Naive thymus-derived CD8-positive, alpha-beta T cell (primary cell): ENCODE results near the gene PPP1R13L. TPM values are rescaled to one million over a fixed set of nuclear protein-coding genes. Genes with fewer than 3 reads are reported as not detected.
A peak's percentile ranks its signal among the peaks of the same experiment; 100 is the strongest.

Source experiments
- ATAC-seq, 2 donors: fragments of 150-1000 bp; cut with Tn5 transposase in 1 of 2; sonication (Bioruptor Pico), chemical (Tn5 transposase) in 1 of 2; 1 replicate in 1 of 2; 2 replicates in 1 of 2; pipeline ENCODE4 v1.10.0; 2021; ENCODE audit warnings: mild to moderate bottlenecking in 2 of 2, moderate library complexity in 2 of 2
- POLR2A ChIA-PET: fragments of 350-600 bp; sonication (Branson Sonifier 250); formaldehyde crosslinking; loops from one replicate; lab custom pipeline; 2021; ENCODE audit warnings: antibody characterized with exemption; lab: Charles Lee
- DNase-seq, 10 donors: peaks; one replicate each; pipeline versions ENCODE4 v3.0.0 to v3.0.0-alpha.2; 2020 to 2022
- H3K27ac Mint-ChIP-seq, 10 donors: one replicate each; pipeline ENCODE4 v1.8.0; 2020 to 2022; ENCODE audit warnings: mild to moderate bottlenecking in 10 of 10, mixed read lengths in 10 of 10, moderate library complexity in 4 of 10, inconsistent platforms in 1 of 10
- H3K27me3 Mint-ChIP-seq, 5 donors: one replicate each; pipeline ENCODE4 v1.8.0; 2021 to 2022; ENCODE audit warnings: mixed read lengths in 5 of 5
- H3K36me3 Mint-ChIP-seq, 3 donors: one replicate each; pipeline ENCODE4 v1.8.0; 2020 to 2022; ENCODE audit warnings: mixed read lengths in 3 of 3, mild to moderate bottlenecking in 2 of 3, inconsistent platforms in 1 of 3
- H3K4me1 Mint-ChIP-seq, 4 donors: one replicate each; pipeline ENCODE4 v1.8.0; 2021 to 2022; ENCODE audit warnings: mixed read lengths in 4 of 4
- H3K4me3 Mint-ChIP-seq, 10 donors: one replicate each; pipeline ENCODE4 v1.8.0; 2020 to 2022; ENCODE audit warnings: mild to moderate bottlenecking in 10 of 10, mixed read lengths in 10 of 10, moderate library complexity in 6 of 10, inconsistent platforms in 1 of 10
- H3K9me3 Mint-ChIP-seq, 9 donors: one replicate each; pipeline ENCODE4 v1.8.0; 2020 to 2022; ENCODE audit warnings: mixed read lengths in 9 of 9, mild to moderate bottlenecking in 3 of 9, inconsistent platforms in 1 of 9, moderate library complexity in 1 of 9
- polyA plus RNA-seq, 3 donors: library from polyadenylated mRNA; unstranded; fragments of 300-500 nt; fragmentation: Illumina TruSeq; gene quantifications; one replicate each; pipeline ENCODE4 v1.2.3, GENCODE V29; 2021
- total RNA-seq, 8 experiments: library from RNA in 2 of 8; stranded (reverse) in 2 of 8; gene quantifications; one replicate each; pipeline ENCODE4 v1.2.3 and lab custom pipeline; 2021 to 2026

The PPP1R13L gene
- total and polyA plus RNA-seq, 5 experiments from 2014 or later = 0.64 to 13.2 (median 2.5) TPM

DNA sequence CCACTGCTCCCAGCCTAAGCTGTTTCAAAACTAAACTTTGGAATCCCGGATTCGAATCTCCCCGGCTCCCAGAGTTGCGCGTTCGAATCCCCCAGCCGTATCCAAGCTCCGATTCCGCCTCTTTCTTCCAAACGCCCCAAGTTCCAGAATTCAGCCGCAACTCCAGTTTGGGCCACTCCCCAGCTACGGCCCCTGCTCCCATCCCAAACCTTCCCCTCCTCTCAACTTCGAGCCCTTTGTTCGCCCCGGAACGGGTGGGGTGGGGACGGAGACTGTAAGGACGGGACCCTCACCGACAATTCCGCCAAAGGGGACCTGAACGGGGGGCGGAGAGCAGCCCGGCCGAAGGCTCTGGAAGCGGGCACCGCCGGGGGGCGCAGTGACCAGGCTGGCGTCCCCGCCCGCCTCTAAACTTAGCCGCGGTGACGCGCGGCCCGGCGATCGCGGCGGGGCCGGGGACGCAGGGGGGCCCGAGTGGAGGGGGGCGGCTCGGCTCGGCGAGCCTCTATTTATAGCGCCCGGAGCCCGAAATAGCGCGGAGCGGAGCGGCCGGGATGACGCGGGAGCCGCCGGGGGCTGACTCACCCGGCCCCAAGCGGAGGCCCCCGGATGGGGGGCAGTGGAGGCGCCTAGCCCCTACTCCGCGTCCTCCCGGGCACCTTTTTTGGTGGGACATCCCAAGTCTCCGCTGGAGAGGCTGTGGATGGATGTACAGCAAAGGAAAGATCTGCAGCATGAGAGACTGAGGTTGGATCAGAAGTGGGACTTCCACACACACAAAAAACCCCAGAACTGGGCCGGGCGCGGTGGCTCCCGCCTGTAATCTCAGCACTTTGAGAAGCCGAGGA, 23.7 kb upstream of the PPP1R13L start:
- DNase-seq = peak in 1 of 10 donors; percentile 18
- peak overlapping the region in 3 of 10 donors; percentile 55 to 78 (median 70) for H3K27ac Mint-ChIP-seq
- POLR2A ChIA-PET = interaction anchor here (0.7 to 2.2 kb wide), 3 partner anchors 11 to 275 kb away, joined by 3 to 16 read pairs (median 5); no protein-coding TSS in a partner anchor
- H3K4me3 Mint-ChIP-seq = peak overlapping the region; percentile 74 to 89 (median 78)
- ATAC-seq = peak in 1 of 2 donors; percentile 19
- peaks cover 0 to 2% (median 0%) of the 10 kb centered on the region in 5 donors for H3K27me3 Mint-ChIP-seq
- no peaks in the 10 kb centered on the region for H3K9me3 Mint-ChIP-seq
- H3K4me1 Mint-ChIP-seq = peaks cover 7 to 26% (median 19%) of the 10 kb centered on the region in 4 donors
- peaks cover 0 to under 1% (median 0%) of the 10 kb centered on the region in 3 donors for H3K36me3 Mint-ChIP-seq

DNA sequence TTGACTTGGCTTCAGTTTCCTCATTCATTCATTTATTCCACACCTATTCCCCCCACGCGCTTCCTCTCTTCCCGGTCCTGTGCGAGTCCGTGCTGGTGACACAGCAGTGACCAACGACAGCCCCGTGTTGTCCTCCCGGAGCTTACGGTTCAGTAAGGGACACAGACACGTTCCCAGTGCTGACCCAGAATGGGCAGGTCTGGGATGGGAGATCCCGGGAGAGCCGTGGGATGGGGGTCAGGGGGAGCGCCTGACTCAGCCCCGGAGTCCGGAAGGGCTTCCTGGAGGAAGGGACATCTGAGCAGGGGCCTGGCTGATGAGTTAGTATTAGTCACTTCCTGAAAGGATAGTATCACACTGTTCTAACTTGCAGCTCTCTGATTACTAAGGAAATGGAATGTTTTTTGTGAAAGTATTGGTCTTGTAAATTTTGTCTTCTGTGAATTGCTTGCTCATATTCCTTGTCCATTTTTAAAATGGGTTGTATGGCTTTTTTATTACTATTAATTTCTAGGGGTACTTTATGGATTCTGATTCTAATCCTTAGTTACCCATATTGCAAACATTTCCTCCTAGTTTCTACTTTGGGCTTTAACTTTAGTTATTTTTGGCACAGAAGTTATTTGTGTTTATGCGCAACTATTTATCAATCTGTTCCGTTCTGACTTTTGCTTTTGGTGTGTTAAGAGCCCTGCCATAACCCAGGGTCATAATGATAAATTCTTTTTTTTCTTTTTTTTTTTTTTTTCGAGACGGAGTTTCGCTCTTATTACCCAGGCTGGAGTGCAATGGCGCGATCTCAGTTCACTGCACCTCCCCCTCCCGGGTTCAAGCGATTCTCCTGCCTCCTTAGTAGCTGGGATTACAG, 19.6 kb upstream of the PPP1R13L start:
- H3K4me3 Mint-ChIP-seq = peak overlapping the region; percentile 89 to 99 (median 95)
- H3K27ac Mint-ChIP-seq = peak overlapping the region; percentile 86 to 96 (median 94)
- peaks cover 0 to 18% (median 5%) of the 10 kb centered on the region in 3 donors for H3K36me3 Mint-ChIP-seq
- peaks cover 0 to 2% (median 0%) of the 10 kb centered on the region in 5 donors for H3K27me3 Mint-ChIP-seq
- ATAC-seq (no peak), DNase-seq (peak in 1 of 10 donors; percentile 33)
- H3K9me3 Mint-ChIP-seq = no peaks in the 10 kb centered on the region
- POLR2A ChIA-PET = interaction anchor here (0.6 to 2.4 kb wide), 10 partner anchors 15 to 244 kb away, joined by 3 to 13 read pairs (median 6); no protein-coding TSS in a partner anchor
- H3K4me1 Mint-ChIP-seq = peaks cover 25 to 54% (median 50%) of the 10 kb centered on the region in 4 donors

DNA sequence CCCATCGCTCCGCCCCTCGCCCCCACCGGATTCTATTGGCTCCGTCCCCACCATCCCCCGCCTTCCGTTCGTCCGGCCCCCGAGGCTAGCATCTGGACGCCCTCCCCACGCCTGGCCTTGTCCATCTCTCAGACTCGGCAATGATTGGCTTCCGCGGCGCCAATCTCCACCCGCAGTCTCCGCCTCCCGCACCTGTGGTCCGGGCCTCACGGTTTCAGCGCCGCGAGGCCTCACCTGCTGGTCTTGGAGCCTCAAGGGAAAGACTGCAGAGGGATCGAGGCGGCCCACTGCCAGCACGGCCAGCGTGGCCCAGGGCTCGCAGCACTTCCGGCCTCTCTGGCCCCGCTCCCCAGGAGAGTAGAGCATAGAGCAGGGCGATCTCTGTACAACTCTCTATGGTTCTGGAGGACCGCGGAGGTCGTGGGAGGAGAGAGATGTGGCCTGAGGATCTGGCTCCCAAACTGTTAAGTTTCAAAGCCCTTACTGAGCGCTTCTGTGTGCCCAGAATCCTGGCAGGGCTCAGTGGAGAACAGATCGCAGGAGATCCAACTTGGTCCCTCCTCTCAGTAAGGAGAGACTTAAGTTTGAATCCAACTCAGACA, 18.8 kb upstream of the PPP1R13L start, which contains the start of gene ERCC1:
Gene ERCC1 (minus strand): TSS at position 329 of the 602 bp plus-strand sequence. CDS start 543 bp downstream, outside the sequence.
- peak within 1 kb of the TSS; percentile 89 to 99 (median 95) for H3K4me3 Mint-ChIP-seq
- H3K4me1 Mint-ChIP-seq = peaks cover 25 to 57% (median 56%) of the 10 kb centered on the region in 4 donors
- peak; percentile 68 to 72 for ATAC-seq
- H3K27ac Mint-ChIP-seq = peak within 1 kb of the TSS; percentile 86 to 96 (median 94)
- H3K9me3 Mint-ChIP-seq = no peaks in the 10 kb centered on the region
- DNase-seq = peak in 4 of 10 donors; percentile 41 to 84 (median 58)
- POLR2A ChIA-PET = interaction anchor here (0.6 to 1.3 kb wide), 2 partner anchors 45 to 243 kb away, joined by 4 to 9 read pairs; no protein-coding TSS in a partner anchor
- H3K27me3 Mint-ChIP-seq = peaks cover 0 to 2% (median 0%) of the 10 kb centered on the region in 5 donors
- peaks cover 0 to 18% (median 5%) of the 10 kb centered on the region in 3 donors for H3K36me3 Mint-ChIP-seq

GRCh38 chr19:45423033-45423588, 18.2 kb upstream of the PPP1R13L start:
- Mint-ChIP-seq H3K27me3 (no peaks in the 10 kb centered on the region), H3K4me3 (peak overlapping the region; percentile 89 to 99 (median 95)), H3K27ac (peak overlapping the region; percentile 86 to 96 (median 94)), H3K9me3 (no peaks in the 10 kb centered on the region), H3K4me1 (peaks cover 22 to 57% (median 55%) of the 10 kb centered on the region in 4 donors), H3K36me3 (peaks cover 0 to 18% (median 5%) of the 10 kb centered on the region in 3 donors)
- ATAC-seq = peak; percentile 75 to 78
- POLR2A ChIA-PET = no interaction called here
- DNase-seq = peak in 8 of 10 donors; percentile 62 to 90 (median 70)

DNA sequence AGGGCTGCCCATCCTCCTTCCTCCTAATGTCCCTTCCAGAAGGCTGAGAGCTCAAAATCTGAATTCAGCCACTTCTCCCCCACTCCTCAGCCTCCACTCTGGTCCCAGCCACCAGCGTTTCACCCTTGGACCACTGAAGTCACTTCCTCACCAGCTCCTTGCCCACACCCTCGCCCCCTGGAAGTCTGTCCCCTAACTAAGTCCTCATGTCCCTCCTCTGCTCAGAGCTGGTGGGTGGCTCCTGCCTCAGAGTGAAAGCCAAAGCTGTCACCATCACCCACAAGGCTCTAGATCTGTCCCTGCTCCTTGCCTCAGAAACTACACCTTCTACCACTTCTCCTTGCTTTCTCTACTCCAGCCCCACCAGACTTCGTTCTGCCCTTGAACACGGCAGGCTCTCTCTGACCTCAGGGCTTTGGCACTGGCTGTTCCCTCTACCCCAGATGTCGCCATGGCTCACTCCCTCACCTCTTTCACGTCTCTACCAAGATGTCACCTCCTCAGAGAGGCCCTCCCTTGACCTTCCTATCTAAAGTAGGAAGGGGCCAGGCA, 17.2 kb upstream of the PPP1R13L start:
- peak overlapping the region in 9 of 10 donors; percentile 13 to 96 (median 42) for H3K4me3 Mint-ChIP-seq
- no peaks in the 10 kb centered on the region for H3K27me3 Mint-ChIP-seq
- H3K4me1 Mint-ChIP-seq = peaks cover 24 to 53% (median 51%) of the 10 kb centered on the region in 4 donors

GRCh38 chr19:45420871-45421270, 16.0 kb upstream of the PPP1R13L start:
- Mint-ChIP-seq H3K9me3 (no peaks in the 10 kb centered on the region), H3K4me1 (peaks cover 24 to 53% (median 51%) of the 10 kb centered on the region in 4 donors), H3K27ac (peak overlapping the region in 6 of 10 donors; percentile 31 to 83 (median 64)), H3K36me3 (peaks cover 0 to 36% (median 5%) of the 10 kb centered on the region in 3 donors), H3K4me3 (peak overlapping the region in 5 of 10 donors; percentile 8 to 74 (median 48)), H3K27me3 (no peaks in the 10 kb centered on the region)
- no peak for DNase-seq
- ATAC-seq = no peak
- POLR2A ChIA-PET = interaction anchor here (0.8 kb wide), 1 partner anchor 14 kb away, joined by 3 read pairs; no protein-coding TSS in a partner anchor

More for the DNA sequence above, 17.2 kb upstream of the PPP1R13L start:
- Mint-ChIP-seq H3K36me3 (peaks cover 0 to 29% (median 5%) of the 10 kb centered on the region in 3 donors), H3K9me3 (no peaks in the 10 kb centered on the region), H3K27ac (peak overlapping the region in 7 of 10 donors; percentile 1 to 93 (median 66))
- POLR2A ChIA-PET = interaction anchor here (1.1 kb wide), 1 partner anchor 13 kb away, joined by 3 read pairs; no protein-coding TSS in a partner anchor
- DNase-seq (no peak), ATAC-seq (no peak)

GRCh38 chr19:45420356-45420755, 15.5 kb upstream of the PPP1R13L start:
- Mint-ChIP-seq H3K36me3 (peaks cover 0 to 40% (median 5%) of the 10 kb centered on the region in 3 donors), H3K9me3 (no peaks in the 10 kb centered on the region), H3K27me3 (no peaks in the 10 kb centered on the region), H3K4me3 (peak overlapping the region in 3 of 10 donors; percentile 48 to 74 (median 60)), H3K4me1 (peaks cover 24 to 53% (median 51%) of the 10 kb centered on the region in 4 donors), H3K27ac (peak overlapping the region in 6 of 10 donors; percentile 47 to 87 (median 74))
- DNase-seq (no peak), ATAC-seq (no peak)
- POLR2A ChIA-PET = interaction anchor here (0.8 kb wide), 1 partner anchor 13 kb away, joined by 3 read pairs; no protein-coding TSS in a partner anchor

GRCh38 chr19:45419895-45420294, 15.0 kb upstream of the PPP1R13L start:
- Mint-ChIP-seq H3K4me1 (peaks cover 24 to 53% (median 51%) of the 10 kb centered on the region in 4 donors), H3K27ac (peak overlapping the region in 1 of 10 donors; percentile 69), H3K36me3 (peaks cover 0 to 42% (median 5%) of the 10 kb centered on the region in 3 donors), H3K27me3 (no peaks in the 10 kb centered on the region), H3K4me3 (peak overlapping the region in 1 of 10 donors; percentile 48), H3K9me3 (no peaks in the 10 kb centered on the region)
- no peak for ATAC-seq
- POLR2A ChIA-PET = interaction anchor here (0.8 kb wide), 1 partner anchor 13 kb away, joined by 3 read pairs; no protein-coding TSS in a partner anchor
- no peak for DNase-seq

DNA sequence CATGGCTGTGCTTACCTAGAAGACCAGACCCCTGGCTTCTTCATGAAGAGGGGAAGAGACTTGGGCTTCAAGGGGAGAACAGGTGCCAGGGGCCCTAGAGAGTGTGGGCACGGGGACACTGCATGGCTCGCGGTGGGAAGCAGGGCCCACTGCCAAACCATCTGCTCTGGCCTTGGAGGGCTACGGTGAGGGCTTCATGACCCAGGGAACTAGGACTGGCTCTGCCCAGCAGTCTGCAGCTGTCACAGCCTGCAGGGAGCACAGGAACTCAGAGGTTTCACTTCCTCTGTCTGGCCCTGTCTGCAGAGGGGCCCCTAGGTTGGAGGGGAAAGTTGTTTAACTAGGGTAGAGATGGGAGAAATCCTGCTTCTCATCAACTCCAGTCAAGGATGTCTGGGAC, 14.5 kb upstream of the PPP1R13L start:
- Mint-ChIP-seq H3K4me3 (peak overlapping the region; percentile 11 to 56 (median 30)), H3K9me3 (no peaks in the 10 kb centered on the region), H3K27ac (peak overlapping the region in 8 of 10 donors; percentile 62 to 93 (median 82)), H3K36me3 (peaks cover 0 to 47% (median 7%) of the 10 kb centered on the region in 3 donors), H3K27me3 (no peaks in the 10 kb centered on the region), H3K4me1 (peaks cover 24 to 51% (median 47%) of the 10 kb centered on the region in 4 donors)
- ATAC-seq = peak in 1 of 2 donors; percentile 24
- POLR2A ChIA-PET = no interaction called here
- DNase-seq = no peak

GRCh38 chr19:45418802-45419201, 13.9 kb upstream of the PPP1R13L start:
- Mint-ChIP-seq H3K9me3 (no peaks in the 10 kb centered on the region), H3K4me1 (peaks cover 21 to 45% (median 41%) of the 10 kb centered on the region in 4 donors), H3K27ac (peak overlapping the region in 7 of 10 donors; percentile 59 to 93 (median 81)), H3K4me3 (peak overlapping the region in 4 of 10 donors; percentile 11 to 63 (median 36)), H3K36me3 (peaks cover 0 to 53% (median 10%) of the 10 kb centered on the region in 3 donors), H3K27me3 (no peaks in the 10 kb centered on the region)
- DNase-seq = no peak
- POLR2A ChIA-PET = no interaction called here
- ATAC-seq = no peak
